ENCODE results near the gene MYO1B.

MYO1B gene

GRCh38 chr2:191218292-191218898 lies 26.8 kb upstream of the MYO1B start:
- Histone ChIP-seq H3K36me3 (ENCODE audit: low read length) (no peaks in the 10 kb centered on the region), H2AFZ (ENCODE audit: low read depth, low read length, severe bottlenecking) (no peak overlapping the region), H3K9me3 (ENCODE audit: insufficient read depth, low read length) (no peaks in the 10 kb centered on the region), H3K4me2 (ENCODE audit: low read depth, low read length, poor library complexity, severe bottlenecking) (no peak overlapping the region), H3K27ac (ENCODE audit: low read depth, low read length) (no peak overlapping the region), H3K9ac (ENCODE audit: low read length) (no peak overlapping the region), H3K27me3 (ENCODE audit: low read length) (no peaks in the 10 kb centered on the region), H3K4me3 (ENCODE audit: insufficient read depth, low read length, poor library complexity, severe bottlenecking) (no peak overlapping the region), H3K79me2 (ENCODE audit: insufficient read depth, low read length) (no peaks in the 10 kb centered on the region), H4K20me1 (ENCODE audit: low read depth, low read length) (no peaks in the 10 kb centered on the region), H3F3A (ENCODE audit: insufficient read depth) (no peaks in the 10 kb centered on the region), H3K9me2 (replicated peaks; ENCODE audit: insufficient read depth, low read length) (no peaks in the 10 kb centered on the region)
- TF ChIP-seq EZH2phosphoT487 (conservative IDR thresholded peaks at IDR 0.05; ENCODE audit: low read length) (no peak), CTCF (IDR thresholded peaks at IDR 0.05; ENCODE audit: insufficient read depth, low read length, poor library complexity, severe bottlenecking) (peak; percentile 39)

GRCh38 chr2:191220671-191221070 lies 24.5 kb upstream of the MYO1B start:
- Histone ChIP-seq H3K27me3 (ENCODE audit: low read length) (no peaks in the 10 kb centered on the region), H2AFZ (ENCODE audit: low read depth, low read length, severe bottlenecking) (no peak overlapping the region), H3K79me2 (ENCODE audit: insufficient read depth, low read length) (no peaks in the 10 kb centered on the region), H3K4me2 (ENCODE audit: low read depth, low read length, poor library complexity, severe bottlenecking) (no peak overlapping the region), H3K4me3 (ENCODE audit: insufficient read depth, low read length, poor library complexity, severe bottlenecking) (no peak overlapping the region), H3K27ac (ENCODE audit: low read depth, low read length) (no peak overlapping the region), H3K36me3 (ENCODE audit: low read length) (no peaks in the 10 kb centered on the region), H4K20me1 (ENCODE audit: low read depth, low read length) (no peaks in the 10 kb centered on the region), H3K9me3 (ENCODE audit: insufficient read depth, low read length) (no peaks in the 10 kb centered on the region), H3F3A (ENCODE audit: insufficient read depth) (no peaks in the 10 kb centered on the region), H3K9ac (ENCODE audit: low read length) (no peak overlapping the region), H3K9me2 (replicated peaks; ENCODE audit: insufficient read depth, low read length) (no peaks in the 10 kb centered on the region)
- no peak for TF ChIP-seq EZH2phosphoT487 (conservative IDR thresholded peaks at IDR 0.05; ENCODE audit: low read length)
- no peak for TF ChIP-seq CTCF (IDR thresholded peaks at IDR 0.05; ENCODE audit: insufficient read depth, low read length, poor library complexity, severe bottlenecking)

GRCh38 chr2:191221666-191222065 lies 23.5 kb upstream of the MYO1B start:
- Histone ChIP-seq H3K36me3 (ENCODE audit: low read length) (no peaks in the 10 kb centered on the region), H3K4me2 (ENCODE audit: low read depth, low read length, poor library complexity, severe bottlenecking) (no peak overlapping the region), H3K9me2 (replicated peaks; ENCODE audit: insufficient read depth, low read length) (no peaks in the 10 kb centered on the region), H4K20me1 (ENCODE audit: low read depth, low read length) (no peaks in the 10 kb centered on the region), H3K9ac (ENCODE audit: low read length) (no peak overlapping the region), H3K27me3 (ENCODE audit: low read length) (no peaks in the 10 kb centered on the region), H3K27ac (ENCODE audit: low read depth, low read length) (no peak overlapping the region), H3F3A (ENCODE audit: insufficient read depth) (no peaks in the 10 kb centered on the region), H3K4me3 (ENCODE audit: insufficient read depth, low read length, poor library complexity, severe bottlenecking) (no peak overlapping the region), H2AFZ (ENCODE audit: low read depth, low read length, severe bottlenecking) (no peak overlapping the region), H3K9me3 (ENCODE audit: insufficient read depth, low read length) (no peaks in the 10 kb centered on the region), H3K79me2 (ENCODE audit: insufficient read depth, low read length) (no peaks in the 10 kb centered on the region)
- TF ChIP-seq CTCF (IDR thresholded peaks at IDR 0.05; ENCODE audit: insufficient read depth, low read length, poor library complexity, severe bottlenecking) (no peak), EZH2phosphoT487 (conservative IDR thresholded peaks at IDR 0.05; ENCODE audit: low read length) (no peak)

All from SU-DHL-6 (cell line).